ENCODE data around the gene SEC24D. TPM values are rescaled to one million over a fixed set of nuclear protein-coding genes. Genes with fewer than 3 reads are reported as not detected.

The SEC24D gene
- total RNA-seq, 2 experiments from 2014 or later: 28.4 to 29.7 TPM

- Mint-ChIP-seq H3K27ac (no peak overlapping the region), H3K9me3 (peaks cover 2% of the 10 kb centered on the region), H3K27me3 (ENCODE audit: low read depth) (no peaks in the 10 kb centered on the region), H3K36me3 (ENCODE audit: low read depth) (peaks cover 3% of the 10 kb centered on the region), H3K4me1 (ENCODE audit: low read depth) (no peaks in the 10 kb centered on the region), H3K4me3 (no peak overlapping the region)
- intact Hi-C loops (cut with micrococcal nuclease): loop anchor here (10.0 kb wide), 1 partner anchor 518 kb away; no protein-coding TSS in a partner anchor
- CTCF ChIA-PET: no interaction called here
- no peak for DNase-seq
Observed at GRCh38 chr4:118776157-118776954, 59.6 kb downstream of the SEC24D start.

GRCh38 chr4:118775405-118775804 is 60.5 kb downstream of the SEC24D start:
- H3K27me3 Mint-ChIP-seq (ENCODE audit: low read depth): no peaks in the 10 kb centered on the region
- peaks cover 2% of the 10 kb centered on the region for H3K9me3 Mint-ChIP-seq
- H3K4me1 Mint-ChIP-seq (ENCODE audit: low read depth): no peaks in the 10 kb centered on the region
- H3K4me3 Mint-ChIP-seq: no peak overlapping the region
- intact Hi-C loops (cut with micrococcal nuclease): loop anchor here (10.0 kb wide), 1 partner anchor 519 kb away; no protein-coding TSS in a partner anchor
- H3K27ac Mint-ChIP-seq: no peak overlapping the region
- DNase-seq: no peak
- H3K36me3 Mint-ChIP-seq (ENCODE audit: low read depth): peaks cover 3% of the 10 kb centered on the region
- CTCF ChIA-PET: interaction anchor here (0.6 kb wide), 1 partner anchor 372 kb away, joined by 4 read pairs; no protein-coding TSS in a partner anchor

GRCh38 chr4:118774989-118775388 is 60.9 kb downstream of the SEC24D start:
- H3K4me3 Mint-ChIP-seq: no peak overlapping the region
- no peaks in the 10 kb centered on the region for H3K9me3 Mint-ChIP-seq
- intact Hi-C loops (cut with micrococcal nuclease): loop anchor here (5.0 to 10.0 kb wide), 2 partner anchors 267 to 520 kb away; no protein-coding TSS in a partner anchor
- CTCF ChIA-PET: interaction anchor here (0.6 to 2.0 kb wide), 3 partner anchors 11 to 115 kb away, joined by 3 to 14 read pairs (median 5); partner anchors contain the start of gene SYNPO2
- H3K4me1 Mint-ChIP-seq (ENCODE audit: low read depth): no peaks in the 10 kb centered on the region
- H3K36me3 Mint-ChIP-seq (ENCODE audit: low read depth): no peaks in the 10 kb centered on the region
- DNase-seq: no peak
- H3K27ac Mint-ChIP-seq: no peak overlapping the region
- no peaks in the 10 kb centered on the region for H3K27me3 Mint-ChIP-seq (ENCODE audit: low read depth)

- Mint-ChIP-seq H3K4me3 (no peak overlapping the region), H3K27ac (no peak overlapping the region), H3K9me3 (no peaks in the 10 kb centered on the region), H3K36me3 (ENCODE audit: low read depth) (no peaks in the 10 kb centered on the region), H3K27me3 (ENCODE audit: low read depth) (no peaks in the 10 kb centered on the region), H3K4me1 (ENCODE audit: low read depth) (no peaks in the 10 kb centered on the region)
- DNase-seq: no peak
- intact Hi-C loops (cut with micrococcal nuclease): loop anchor here (5.0 to 10.0 kb wide), 2 partner anchors 268 to 520 kb away; no protein-coding TSS in a partner anchor
- CTCF ChIA-PET: interaction anchor here (0.6 to 2.0 kb wide), 4 partner anchors 10 to 116 kb away, joined by 3 to 14 read pairs (median 4); partner anchors contain the start of gene SYNPO2
Observed at GRCh38 chr4:118774321-118774720, 61.6 kb downstream of the SEC24D start.

DNA sequence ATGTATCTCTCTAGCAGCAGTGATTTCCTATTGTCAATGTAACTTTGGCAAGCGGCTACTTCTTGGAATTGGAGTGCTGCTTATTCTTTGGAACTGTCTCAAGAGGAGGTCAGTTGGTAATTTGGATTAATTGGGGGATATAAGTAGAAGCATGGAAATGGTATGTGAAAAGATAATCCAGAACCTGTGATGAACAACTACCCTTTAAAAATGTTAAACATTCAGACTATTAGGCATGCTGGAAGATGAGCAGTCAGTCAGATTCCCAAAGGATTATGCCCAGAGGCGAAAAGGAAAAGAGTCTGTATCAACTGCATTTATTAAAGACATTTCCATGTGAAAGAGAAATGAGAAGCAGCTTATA is 62.5 kb downstream of the SEC24D start:
- Mint-ChIP-seq H3K4me1 (ENCODE audit: low read depth) (no peaks in the 10 kb centered on the region), H3K4me3 (no peak overlapping the region), H3K27ac (no peak overlapping the region), H3K27me3 (ENCODE audit: low read depth) (no peaks in the 10 kb centered on the region), H3K9me3 (no peaks in the 10 kb centered on the region), H3K36me3 (ENCODE audit: low read depth) (no peaks in the 10 kb centered on the region)
- CTCF ChIA-PET: interaction anchor here (0.7 to 2.0 kb wide), 4 partner anchors 59 to 117 kb away, joined by 3 to 14 read pairs (median 4); partner anchors contain the start of gene SYNPO2
- intact Hi-C loops (cut with micrococcal nuclease): loop anchor here (5.0 to 10.0 kb wide), 2 partner anchors 269 to 521 kb away; no protein-coding TSS in a partner anchor
- DNase-seq: no peak

DNA sequence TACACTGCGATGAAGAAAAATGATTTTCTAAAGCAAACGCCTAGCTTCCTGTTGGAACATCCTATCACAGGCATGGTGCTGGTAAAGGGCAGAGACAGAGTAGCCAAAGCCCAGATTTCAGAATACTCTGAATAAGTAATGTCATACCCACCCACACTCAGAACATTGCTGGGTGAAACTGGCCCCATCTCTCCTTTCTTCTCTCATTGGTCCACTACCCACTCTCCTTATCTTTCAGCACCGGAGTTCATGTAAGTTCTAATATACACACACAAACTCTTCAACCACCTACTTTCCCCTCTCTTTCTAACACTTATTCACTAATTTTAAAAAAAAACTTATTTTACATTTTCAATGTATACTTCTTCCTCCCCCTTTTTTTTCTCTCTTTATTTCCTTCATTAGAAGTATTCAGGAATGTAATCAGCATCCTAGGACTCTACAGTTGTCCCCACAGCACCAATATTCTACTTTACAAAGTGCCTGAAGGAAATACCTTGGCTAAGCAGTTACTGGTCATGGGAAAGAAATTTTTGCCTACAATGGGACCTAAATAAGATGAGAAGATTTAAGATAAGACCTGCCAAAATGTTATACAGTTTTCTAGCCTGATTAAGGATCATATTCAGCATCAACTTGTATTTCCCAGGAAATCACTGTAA is 63.0 kb downstream of the SEC24D start:
- DNase-seq: no peak
- CTCF ChIA-PET: interaction anchor here (0.7 to 3.5 kb wide), 4 partner anchors 59 to 197 kb away, joined by 3 to 30 read pairs (median 10); partner anchors contain the start of gene SYNPO2
- H3K27ac Mint-ChIP-seq: no peak overlapping the region
- intact Hi-C loops (cut with micrococcal nuclease): loop anchor here (1.0 to 10.0 kb wide), 5 partner anchors 92 to 522 kb away; no protein-coding TSS in a partner anchor
- no peaks in the 10 kb centered on the region for H3K27me3 Mint-ChIP-seq (ENCODE audit: low read depth)
- H3K4me1 Mint-ChIP-seq (ENCODE audit: low read depth): no peaks in the 10 kb centered on the region
- H3K4me3 Mint-ChIP-seq: no peak overlapping the region
- H3K9me3 Mint-ChIP-seq: no peaks in the 10 kb centered on the region
- H3K36me3 Mint-ChIP-seq (ENCODE audit: low read depth): peaks cover 2% of the 10 kb centered on the region

- H3K4me1 Mint-ChIP-seq (ENCODE audit: low read depth): no peaks in the 10 kb centered on the region
- DNase-seq: no peak
- no peak overlapping the region for H3K4me3 Mint-ChIP-seq
- CTCF ChIA-PET: interaction anchor here (0.8 to 4.7 kb wide), 15 partner anchors 9 to 201 kb away, joined by 3 to 57 read pairs (median 4); partner anchors contain the start of genes METTL14 and SYNPO2
- no peaks in the 10 kb centered on the region for H3K27me3 Mint-ChIP-seq (ENCODE audit: low read depth)
- H3K27ac Mint-ChIP-seq: no peak overlapping the region
- no peaks in the 10 kb centered on the region for H3K9me3 Mint-ChIP-seq
- intact Hi-C loops (cut with micrococcal nuclease): loop anchor here (1.0 to 10.0 kb wide), 5 partner anchors 93 to 523 kb away; no protein-coding TSS in a partner anchor
- H3K36me3 Mint-ChIP-seq (ENCODE audit: low read depth): peaks cover 2% of the 10 kb centered on the region
Observed at GRCh38 chr4:118772081-118772766, 63.7 kb downstream of the SEC24D start.

GRCh38 chr4:118770741-118771187 is 65.2 kb downstream of the SEC24D start:
- no peaks in the 10 kb centered on the region for H3K27me3 Mint-ChIP-seq (ENCODE audit: low read depth)
- CTCF ChIA-PET: interaction anchor here (1.0 to 4.7 kb wide), 8 partner anchors 17 to 199 kb away, joined by 3 to 57 read pairs (median 4); partner anchors contain the start of genes METTL14 and SYNPO2
- intact Hi-C loops (cut with micrococcal nuclease): loop anchor here (5.0 to 10.0 kb wide), 2 partner anchors 272 to 524 kb away; no protein-coding TSS in a partner anchor
- H3K27ac Mint-ChIP-seq: no peak overlapping the region
- no peak for DNase-seq
- peaks cover 7% of the 10 kb centered on the region for H3K36me3 Mint-ChIP-seq (ENCODE audit: low read depth)
- H3K4me1 Mint-ChIP-seq (ENCODE audit: low read depth): no peaks in the 10 kb centered on the region
- H3K9me3 Mint-ChIP-seq: no peaks in the 10 kb centered on the region
- no peak overlapping the region for H3K4me3 Mint-ChIP-seq

DNA sequence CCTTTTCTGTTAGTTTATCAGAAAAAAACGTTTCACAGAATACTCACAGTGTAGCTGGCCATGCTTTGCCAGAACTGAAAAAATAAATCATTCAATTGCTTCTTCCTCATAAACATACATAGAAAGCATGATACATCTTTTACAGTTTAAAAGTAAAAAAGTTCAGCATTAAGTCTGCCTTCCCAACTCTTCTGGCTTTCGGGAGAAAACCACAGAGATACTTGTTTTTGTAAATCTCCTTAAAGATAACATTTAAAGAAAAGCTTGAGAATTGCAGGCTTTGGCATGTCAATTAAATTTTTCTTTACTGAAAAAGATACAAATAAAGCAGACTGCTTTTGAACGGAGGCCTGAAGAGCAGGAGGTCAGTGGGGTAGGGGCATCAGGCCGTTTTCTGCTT is 66.8 kb downstream of the SEC24D start:
- peaks cover 8% of the 10 kb centered on the region for H3K36me3 Mint-ChIP-seq (ENCODE audit: low read depth)
- DNase-seq: no peak
- CTCF ChIA-PET: interaction anchor here (3.5 to 4.7 kb wide), 2 partner anchors 96 to 119 kb away, joined by 30 to 57 read pairs; partner anchors contain the start of gene SYNPO2
- H3K27me3 Mint-ChIP-seq (ENCODE audit: low read depth): no peaks in the 10 kb centered on the region
- no peak overlapping the region for H3K4me3 Mint-ChIP-seq
- intact Hi-C loops (cut with micrococcal nuclease): no loop called here
- no peak overlapping the region for H3K27ac Mint-ChIP-seq
- H3K4me1 Mint-ChIP-seq (ENCODE audit: low read depth): no peaks in the 10 kb centered on the region
- H3K9me3 Mint-ChIP-seq: no peaks in the 10 kb centered on the region

DNA sequence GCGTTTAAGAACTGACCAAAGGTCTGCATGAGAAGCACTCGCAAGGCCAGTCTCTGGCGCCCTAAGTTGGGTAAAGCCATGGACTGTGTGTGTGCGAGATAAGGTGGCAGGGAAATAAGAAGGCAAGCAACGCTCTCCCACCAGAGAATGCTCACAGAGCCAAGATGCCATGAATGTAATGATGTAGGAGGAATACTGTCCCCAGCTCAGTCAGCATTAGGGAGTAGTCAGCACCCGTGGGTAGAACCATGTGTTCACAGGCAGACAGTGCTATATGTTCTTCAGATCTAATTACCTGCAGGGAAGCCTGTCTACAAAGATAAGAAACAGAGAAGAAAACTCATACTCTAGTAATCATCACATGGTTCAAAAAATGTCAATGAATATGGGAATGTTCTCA is 68.8 kb downstream of the SEC24D start:
- no peak for DNase-seq
- Mint-ChIP-seq H3K9me3 (no peaks in the 10 kb centered on the region), H3K27ac (no peak overlapping the region), H3K36me3 (ENCODE audit: low read depth) (peaks cover 15% of the 10 kb centered on the region), H3K27me3 (ENCODE audit: low read depth) (no peaks in the 10 kb centered on the region), H3K4me1 (ENCODE audit: low read depth) (no peaks in the 10 kb centered on the region), H3K4me3 (no peak overlapping the region)
- CTCF ChIA-PET: no interaction called here
- intact Hi-C loops (cut with micrococcal nuclease): no loop called here

- Mint-ChIP-seq H3K4me1 (ENCODE audit: low read depth) (no peaks in the 10 kb centered on the region), H3K4me3 (no peak overlapping the region), H3K36me3 (ENCODE audit: low read depth) (peaks cover 15% of the 10 kb centered on the region), H3K27me3 (ENCODE audit: low read depth) (no peaks in the 10 kb centered on the region), H3K9me3 (no peaks in the 10 kb centered on the region), H3K27ac (no peak overlapping the region)
- CTCF ChIA-PET: no interaction called here
- intact Hi-C loops (cut with micrococcal nuclease): no loop called here
- no peak for DNase-seq
Observed at GRCh38 chr4:118765399-118765798, 70.5 kb downstream of the SEC24D start.
